Renal pelvis (tissue), 4 donors: ENCODE measurements around the gene CBX7. TPM values are rescaled to one million over a fixed set of nuclear protein-coding genes. Genes with fewer than 3 reads are reported as not detected.
A peak's percentile ranks its signal among the peaks of the same experiment; 100 is the strongest.

Experiments used
- DNase-seq: peaks from one replicate; pipeline ENCODE4 v3.0.0-alpha.2; 2013
- polyA plus RNA-seq, 3 donors: library from polyadenylated mRNA; unstranded; fragments of 120-200 nt; gene quantifications; one replicate each; pipeline ENCODE4 v1.2.1, GENCODE V29; 2013; ENCODE audit not compliant: insufficient read length in 3 of 3

Gene CBX7
- polyA plus RNA-seq, 3 donors: 8.0 to 12.8 (median 12.4) TPM

GRCh38 chr22:39094717-39095389, 57.6 kb downstream of the CBX7 start:
- no peak for DNase-seq

- DNase-seq: no peak
Measured at GRCh38 chr22:39092111-39092862, 60.2 kb downstream of the CBX7 start.

- DNase-seq: no peak
Measured at GRCh38 chr22:39091126-39092081, 61.1 kb downstream of the CBX7 start.

- no peak for DNase-seq
Measured at GRCh38 chr22:39090426-39091064, 61.9 kb downstream of the CBX7 start.

GRCh38 chr22:39089928-39090327, 62.6 kb downstream of the CBX7 start:
- no peak for DNase-seq

GRCh38 chr22:39088685-39089032, 63.8 kb downstream of the CBX7 start:
- DNase-seq: no peak

- no peak for DNase-seq
Measured at GRCh38 chr22:39087881-39088684, 64.4 kb downstream of the CBX7 start.

- DNase-seq: no peak
Measured at GRCh38 chr22:39087098-39087497, 65.4 kb downstream of the CBX7 start.

- DNase-seq: no peak
Measured at GRCh38 chr22:39084666-39085065, 67.8 kb downstream of the CBX7 start.

GRCh38 chr22:39083212-39084165, 69.0 kb downstream of the CBX7 start:
- DNase-seq: no peak

GRCh38 chr22:39081598-39081997, 70.9 kb downstream of the CBX7 start:
- DNase-seq: no peak

GRCh38 chr22:39081016-39081415, 71.5 kb downstream of the CBX7 start:
- DNase-seq: peak; percentile 29

Other genes starting within 250 kb of the CBX7 start
- under 1 TPM in 2 of 3 donors, not detected in 1; 0.11 to 0.25 TPM for gene APOBEC3A, start 195.1 kb downstream of the CBX7 start, polyA plus RNA-seq
- 1 to 10 TPM; 3.4 to 6.8 (median 6.7) TPM for gene APOBEC3B, start 170.3 kb downstream of the CBX7 start, polyA plus RNA-seq
- 10 to 100 TPM in 1 of 3 donors, 1 to 10 TPM in 2; 9.1 to 10.8 (median 9.3) TPM for gene APOBEC3C, start 138.4 kb downstream of the CBX7 start, polyA plus RNA-seq
- gene APOBEC3D, start 131.6 kb downstream of the CBX7 start, polyA plus RNA-seq: 1 to 10 TPM in 2 of 3 donors, under 1 TPM in 1; 0.57 to 2.7 (median 1.5) TPM
- gene APOBEC3F, start 111.8 kb downstream of the CBX7 start, polyA plus RNA-seq: 1 to 10 TPM; 7.4 to 8.7 (median 8.6) TPM
- gene APOBEC3G, start 75.4 kb downstream of the CBX7 start, polyA plus RNA-seq: 10 to 100 TPM in 1 of 3 donors, 1 to 10 TPM in 2; 6.5 to 11.4 (median 7.6) TPM
- under 1 TPM in 2 of 3 donors, not detected in 1; 0.09 to 0.36 TPM for gene APOBEC3H, start 55.4 kb downstream of the CBX7 start, polyA plus RNA-seq
- gene PDGFB, start 92.3 kb upstream of the CBX7 start, polyA plus RNA-seq: 10 to 100 TPM; 14.6 to 17.9 (median 16.1) TPM
- 1,000 to 10,000 TPM; 2,781 to 3,416 (median 3,386) TPM for gene RPL3, start 166.9 kb upstream of the CBX7 start, polyA plus RNA-seq
- 10 to 100 TPM; 25.2 to 27.7 (median 27.4) TPM for gene SYNGR1, start 197.3 kb upstream of the CBX7 start, polyA plus RNA-seq
- gene TAB1, start 247.1 kb upstream of the CBX7 start, polyA plus RNA-seq: 10 to 100 TPM; 30.9 to 35.4 (median 31.0) TPM